HepG2 (cell line): ENCODE results near the gene MRI1. TPM values are rescaled to one million over a fixed set of nuclear protein-coding genes. Genes with fewer than 3 reads are reported as not detected.
A peak's percentile ranks its signal among the peaks of the same experiment; 100 is the strongest.

Source experiments
- ATAC-seq: fragments of 200-7000 bp; cut with Tn5 transposase; 3 replicates; pipeline ENCODE4 v1.9.1; 2020; ENCODE audit warnings: mild to moderate bottlenecking, moderate library complexity
- BruUV-seq: library from RNA; stranded (reverse); fragments of 400-500 nt; replicated peaks from 2 replicates; lab custom pipeline; 2021; lab: Mats Ljungman, UMichigan
- CTCF ChIA-PET: fragments of 300-600 bp; formaldehyde crosslinking; extraction: SDS; loops from one replicate; lab custom pipeline; 2021; ENCODE audit warnings: low total read pairs, inconsistent platforms, low intra/inter-chr PET ratio; lab: Yijun Ruan, JAX
- POLR2A ChIA-PET: fragments of 350-600 bp; sonication (Branson Sonifier 250); formaldehyde crosslinking; loops from one replicate; lab custom pipeline; 2020; ENCODE audit warnings: antibody characterized with exemption, inconsistent platforms; lab: Yijun Ruan, JAX
- DNase-seq: peaks from one replicate; pipeline ENCODE4 v3.0.0-alpha.2; 2015; ENCODE audit warnings: low spot score
- FAIRE-seq: peaks from 3 replicates; lab custom pipeline; 2011; peaks lifted over from hg19 to GRCh38; lab: Jason Lieb, UNC
- H2AFZ ChIP-seq: one replicate; pipeline ENCODE4 v1.6.1; 2011; ENCODE audit warnings: low read length, inconsistent platforms
- H3K27ac ChIP-seq: fragments of 300-600 bp; 3 replicates; pipeline ENCODE4 v1.8.0; 2011; ENCODE audit warnings: mixed run types, mild to moderate bottlenecking, mixed read lengths, low read length, inconsistent platforms; ENCODE audit not compliant: insufficient read depth; ENCODE audit errors: extremely low read length
- H3K27me3 ChIP-seq, 2 experiments: fragments of 200-600 bp in 1 of 2; 2 replicates in 1 of 2; 3 replicates in 1 of 2; pipeline versions ENCODE4 v1.6.0 to v1.8.0; 2011; ENCODE audit warnings: low read length in 2 of 2, mild to moderate bottlenecking in 2 of 2, moderate library complexity in 2 of 2, inconsistent platforms in 1 of 2; ENCODE audit not compliant: insufficient read depth in 2 of 2, control insufficient read depth in 1 of 2
- H3K36me3 ChIP-seq, 2 experiments: fragments of 200-600 bp in 1 of 2; replicated peaks in 1 of 2; 2 replicates in 1 of 2; 3 replicates in 1 of 2; pipeline versions ENCODE4 v1.5.1 to v1.8.0; 2011; ENCODE audit warnings: low read length in 2 of 2, inconsistent platforms in 1 of 2; ENCODE audit not compliant: insufficient read depth in 2 of 2, control insufficient read depth in 1 of 2
- H3K4me1 ChIP-seq: 2 replicates; pipeline ENCODE4 v1.5.1; 2012; ENCODE audit warnings: low read length, inconsistent platforms; ENCODE audit not compliant: insufficient read depth
- H3K4me2 ChIP-seq: 2 replicates; pipeline ENCODE4 v1.6.0; 2011; ENCODE audit warnings: low read depth, low read length, inconsistent platforms
- H3K4me3 ChIP-seq, 3 experiments: fragments of 200-600 bp in 1 of 3; sonication (generic), shearing (Covaris generic) in 1 of 3; replicated peaks in 1 of 3; 2 replicates each; pipeline ENCODE4 v1.5.1; 2011 to 2016; ENCODE audit warnings: low read length in 3 of 3, inconsistent platforms in 2 of 3, low read depth in 2 of 3, mild to moderate bottlenecking in 2 of 3, control low read depth in 1 of 3, mixed read lengths in 1 of 3; ENCODE audit not compliant: insufficient read depth in 1 of 3
- H3K79me2 ChIP-seq: one replicate; pipeline ENCODE4 v1.6.1; 2011; ENCODE audit warnings: low read length, inconsistent platforms; ENCODE audit not compliant: insufficient read depth
- H3K9ac ChIP-seq: 2 replicates; pipeline ENCODE4 v1.6.0; 2011; ENCODE audit warnings: mild to moderate bottlenecking, low read depth, low read length, inconsistent platforms; ENCODE audit not compliant: insufficient read depth
- H3K9me3 ChIP-seq: 2 replicates; pipeline ENCODE4 v1.5.1; 2012; ENCODE audit warnings: mild to moderate bottlenecking, low read length
- H4K20me1 ChIP-seq: 2 replicates; pipeline ENCODE4 v1.6.0; 2011; ENCODE audit warnings: inconsistent platforms, mild to moderate bottlenecking, low read length, moderate library complexity; ENCODE audit not compliant: insufficient read depth
- EHMT2 ChIP-seq: fragments of 200-600 bp; sonication (generic); IDR thresholded peaks from 2 replicates; pipeline ENCODE4 v1.7.0; 2017; ENCODE audit warnings: antibody characterized with exemption, low read depth, low read length, borderline replicate concordance
- ESRRA ChIP-seq: sonication (generic); formaldehyde crosslinking; IDR thresholded peaks from 2 replicates; pipeline ENCODE4 v1.5.1; 2020; ENCODE audit warnings: mild to moderate bottlenecking, low read depth, missing genetic modification reagents
- SMAD1 ChIP-seq: sonication (generic); formaldehyde crosslinking; IDR thresholded peaks from 2 replicates; pipeline ENCODE4 v1.4.0; 2020; ENCODE audit warnings: missing genetic modification reagents, low read depth, mild to moderate bottlenecking, borderline replicate concordance
- TEAD3 ChIP-seq: optimal IDR thresholded peaks from 2 replicates; pipeline ENCODE3; 2016; ENCODE audit warnings: borderline replicate concordance
- ZFP36L1 ChIP-seq: sonication (generic); formaldehyde crosslinking; IDR thresholded peaks from 2 replicates; pipeline ENCODE4 v1.8.0; 2022; ENCODE audit warnings: mild to moderate bottlenecking, missing genetic modification reagents, moderate library complexity
- ZNF121 ChIP-seq: sonication (generic); formaldehyde crosslinking; IDR thresholded peaks from 2 replicates; pipeline ENCODE4 v1.5.0; 2020; ENCODE audit warnings: mild to moderate bottlenecking, missing genetic modification reagents
- ZNF136 ChIP-seq: sonication (generic); formaldehyde crosslinking; IDR thresholded peaks from 2 replicates; pipeline ENCODE4 v1.8.1; 2022; ENCODE audit warnings: low read depth, mild to moderate bottlenecking, moderate library complexity, missing genetic modification reagents
- ZNF549 ChIP-seq: sonication (generic); formaldehyde crosslinking; IDR thresholded peaks from 2 replicates; pipeline ENCODE4 v1.5.0; 2020; ENCODE audit warnings: missing genetic modification reagents
- ZNF605 ChIP-seq: sonication (generic); formaldehyde crosslinking; IDR thresholded peaks from 2 replicates; pipeline ENCODE4 v1.8.0; 2022; ENCODE audit warnings: mild to moderate bottlenecking, missing genetic modification reagents
- ZNF816 ChIP-seq: sonication (generic); formaldehyde crosslinking; IDR thresholded peaks from 2 replicates; pipeline ENCODE4 v1.8.0; 2022; ENCODE audit warnings: missing genetic modification reagents, mild to moderate bottlenecking, borderline replicate concordance
- WGBS: methylation state at CpG from one replicate; pipeline ENCODE4 v1.1.6; 2017; ENCODE audit warnings: low lambda C conversion rate; 5-methylcytosine and 5-hydroxymethylcytosine counted together
- in situ Hi-C: cut with HindIII; loops from 2 replicates; pipeline ENCODE4 v1.10.0; 2017; ENCODE audit warnings: low pct_unique_long_range_greater_than_20kb; ENCODE audit not compliant: extremely low pct_ligation_motif_present
- intact Hi-C: fragments of 100-400 bp; cut with micrococcal nuclease; formaldehyde crosslinking; loops from one replicate; pipeline ENCODE4 v1.10.0; 2022; ENCODE audit not compliant: unreplicated experiment
- polyA plus RNA-seq, 8 experiments: library from polyadenylated mRNA; depleted of rRNA in 3 of 8; stranded (reverse) in 7 of 8; unstranded in 1 of 8; fragments of >200 nt; fragmentation: Illumina TruSeq in 4 of 8; extraction: Trizol in 4 of 8; gene quantifications; 2 replicates each; pipeline versions ENCODE4 v1.2.1 to v1.2.3, GENCODE V29; 2011 to 2016; ENCODE audit warnings: low read depth in 4 of 8, missing spikeins in 1 of 8, mixed read lengths in 1 of 8; ENCODE audit not compliant: insufficient read depth in 1 of 8
- total RNA-seq, 5 experiments: library from RNA; depleted of rRNA; stranded (reverse); fragments of >200 nt; fragmentation: Illumina TruSeq; extraction: Trizol; gene quantifications; 2 replicates each; pipeline ENCODE4 v1.2.3, GENCODE V29; 2016; ENCODE audit warnings: low read depth in 1 of 5
- TF ChIP-seq, protein P1 (sequence below): sonication (generic); formaldehyde crosslinking; IDR thresholded peaks from 2 replicates; pipeline ENCODE4 v1.8.0; 2023; ENCODE audit warnings: mild to moderate bottlenecking, missing genetic modification reagents

MRI1 gene
- total and polyA plus RNA-seq, 2 of the 13 experiments (the other 11 are each of a cell fraction or from before 2014, with no cell fraction given): 20.1 to 20.6 TPM

GRCh38 chr19:13783565-13784500, 19.5 kb downstream of the MRI1 start:
- Histone ChIP-seq H3K27me3 (peaks cover 0 to 10% of the 10 kb centered on the region in 2 experiments; a peak in 2 of 5 replicates), H2AFZ (peak overlapping the region; percentile 20), H4K20me1 (no peaks in the 10 kb centered on the region), H3K4me3 (no peak overlapping the region), H3K36me3 (peaks cover 0 to 5% of the 10 kb centered on the region in 2 experiments; a peak in 3 of 5 replicates), H3K4me2 (no peak overlapping the region), H3K79me2 (no peaks in the 10 kb centered on the region), H3K27ac (no peak overlapping the region), H3K4me1 (peaks cover 42% of the 10 kb centered on the region), H3K9ac (no peak overlapping the region), H3K9me3 (no peaks in the 10 kb centered on the region)
- ChIA-PET CTCF (interaction anchor here (1.5 to 2.7 kb wide), 2 partner anchors 79 to 96 kb away, joined by 5 to 38 read pairs; no protein-coding TSS in a partner anchor), POLR2A (interaction anchor here (0.8 to 2.3 kb wide), 3 partner anchors 9 to 78 kb away, joined by 3 to 7 read pairs (median 5); partner anchors contain the start of gene C19orf53)
- WGBS: 49% methylated on average over 18 of the region's 18 CpGs
- ATAC-seq (no peak), FAIRE-seq (no peak), DNase-seq (no peak)
- in situ Hi-C loops (loop anchor here (5.0 kb wide), 1 partner anchor 78 kb away; no protein-coding TSS in a partner anchor), intact Hi-C loops (loop anchor here (2.0 kb wide), 1 partner anchor 49 kb away; no protein-coding TSS in a partner anchor)
- no TSS peak for BruUV-seq
- peak; percentile 64 for TF ChIP-seq ZNF121 (CRISPR knock-in tag)
- no peak for TF ChIP-seq ZNF816 (CRISPR knock-in tag)

DNA sequence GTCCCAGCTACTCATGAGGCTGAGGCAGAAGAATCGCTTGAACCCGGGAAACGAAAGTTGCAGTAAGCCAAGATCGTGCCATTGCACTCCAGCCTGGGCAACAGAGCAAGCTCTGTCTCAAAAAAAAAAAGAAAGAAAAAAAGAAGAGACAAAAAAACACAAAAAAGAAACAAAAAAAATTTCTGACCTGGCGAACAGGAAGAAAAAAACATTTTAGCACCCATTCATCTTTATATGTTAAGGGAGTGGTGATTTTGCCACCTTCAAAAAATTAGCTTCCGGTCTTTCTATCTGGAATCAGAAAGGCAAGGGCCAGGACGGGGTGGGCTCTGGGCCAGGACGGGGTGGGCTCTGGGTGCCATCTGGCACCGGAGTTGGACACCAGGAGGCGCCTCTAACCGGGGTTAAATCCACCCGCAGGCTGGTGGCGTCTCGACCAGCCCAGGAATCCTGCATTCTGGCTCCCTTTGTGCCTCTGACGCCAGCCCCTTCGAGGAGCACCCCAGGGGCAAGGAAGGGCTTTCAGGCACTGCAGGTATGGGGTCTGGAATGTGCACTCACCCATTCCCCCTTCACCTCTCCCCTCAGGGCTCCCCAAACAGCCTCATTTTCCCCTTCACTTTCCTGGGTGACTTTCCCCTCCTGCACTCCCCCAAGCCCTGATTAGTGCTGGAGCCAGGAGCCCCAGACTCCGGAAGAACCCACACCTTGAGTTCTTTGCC, 20.6 kb downstream of the MRI1 start:
- Histone ChIP-seq H3K4me2 (peak overlapping the region; percentile 80), H4K20me1 (no peaks in the 10 kb centered on the region), H3K9ac (no peak overlapping the region), H3K36me3 (no peaks in the 10 kb centered on the region), H3K4me3 (peak overlapping the region in 1 of 3 experiments; percentile 64; a peak in 2 of 6 replicates), H3K79me2 (no peaks in the 10 kb centered on the region), H2AFZ (peak overlapping the region; percentile 69), H3K27me3 (peaks cover 0 to 10% of the 10 kb centered on the region in 2 experiments; a peak in 2 of 5 replicates), H3K4me1 (peaks cover 35% of the 10 kb centered on the region), H3K27ac (no peak overlapping the region), H3K9me3 (no peaks in the 10 kb centered on the region)
- POLR2A ChIA-PET: interaction anchor here (0.8 to 2.3 kb wide), 3 partner anchors 11 to 77 kb away, joined by 3 to 7 read pairs (median 5); partner anchors contain the start of gene C19orf53
- ATAC-seq: peak; percentile 90
- in situ Hi-C loops (loop anchor here (5.0 kb wide), 1 partner anchor 77 kb away; no protein-coding TSS in a partner anchor), intact Hi-C loops (loop anchor here (1.0 to 2.0 kb wide), 2 partner anchors 48 to 77 kb away; no protein-coding TSS in a partner anchor)
- no TSS peak for BruUV-seq
- no peak for FAIRE-seq
- peak; percentile 44 for DNase-seq
- CTCF ChIA-PET: interaction anchor here (0.6 to 2.7 kb wide), 4 partner anchors 9 to 95 kb away, joined by 3 to 38 read pairs (median 4); no protein-coding TSS in a partner anchor
- 11% methylated on average over 7 of the region's 17 CpGs for WGBS
- no peak for TF ChIP-seq ESRRA
- TF ChIP-seq ZNF549 (CRISPR knock-in tag): no peak
- no peak for TF ChIP-seq ZNF136
- 0 out of 2 replicates have a peak, but pooled peaks have one; percentile 20 for TF ChIP-seq SMAD1 (CRISPR knock-in tag)
- peak; percentile 7 for TF ChIP-seq TEAD3 (CRISPR knock-in tag)
- TF ChIP-seq EHMT2: no peak
- TF ChIP-seq ZFP36L1 (CRISPR knock-in tag): no peak
- 0 out of 2 replicates have a peak, but pooled peaks have one; percentile 36 for TF ChIP-seq ZNF605 (CRISPR knock-in tag)
- TF ChIP-seq, protein P1, sequence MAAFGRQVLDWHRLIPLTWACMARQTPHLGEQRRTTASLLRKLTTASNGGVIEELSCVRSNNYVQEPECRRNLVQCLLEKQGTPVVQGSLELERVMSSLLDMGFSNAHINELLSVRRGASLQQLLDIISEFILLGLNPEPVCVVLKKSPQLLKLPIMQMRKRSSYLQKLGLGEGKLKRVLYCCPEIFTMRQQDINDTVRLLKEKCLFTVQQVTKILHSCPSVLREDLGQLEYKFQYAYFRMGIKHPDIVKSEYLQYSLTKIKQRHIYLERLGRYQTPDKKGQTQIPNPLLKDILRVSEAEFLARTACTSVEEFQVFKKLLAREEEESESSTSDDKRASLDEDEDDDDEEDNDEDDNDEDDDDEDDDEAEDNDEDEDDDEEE (CRISPR knock-in tag): 0 out of 2 replicates have a peak, but pooled peaks have one; percentile 51
